ENCODE results near the gene BRCA1. TPM values are rescaled to one million over a fixed set of nuclear protein-coding genes. Genes with fewer than 3 reads are reported as not detected.
A peak's percentile ranks its signal among the peaks of the same experiment; 100 is the strongest.

BRCA1 gene
- total RNA-seq, 1 donor from 2014 or later: 0.85 TPM

DNA sequence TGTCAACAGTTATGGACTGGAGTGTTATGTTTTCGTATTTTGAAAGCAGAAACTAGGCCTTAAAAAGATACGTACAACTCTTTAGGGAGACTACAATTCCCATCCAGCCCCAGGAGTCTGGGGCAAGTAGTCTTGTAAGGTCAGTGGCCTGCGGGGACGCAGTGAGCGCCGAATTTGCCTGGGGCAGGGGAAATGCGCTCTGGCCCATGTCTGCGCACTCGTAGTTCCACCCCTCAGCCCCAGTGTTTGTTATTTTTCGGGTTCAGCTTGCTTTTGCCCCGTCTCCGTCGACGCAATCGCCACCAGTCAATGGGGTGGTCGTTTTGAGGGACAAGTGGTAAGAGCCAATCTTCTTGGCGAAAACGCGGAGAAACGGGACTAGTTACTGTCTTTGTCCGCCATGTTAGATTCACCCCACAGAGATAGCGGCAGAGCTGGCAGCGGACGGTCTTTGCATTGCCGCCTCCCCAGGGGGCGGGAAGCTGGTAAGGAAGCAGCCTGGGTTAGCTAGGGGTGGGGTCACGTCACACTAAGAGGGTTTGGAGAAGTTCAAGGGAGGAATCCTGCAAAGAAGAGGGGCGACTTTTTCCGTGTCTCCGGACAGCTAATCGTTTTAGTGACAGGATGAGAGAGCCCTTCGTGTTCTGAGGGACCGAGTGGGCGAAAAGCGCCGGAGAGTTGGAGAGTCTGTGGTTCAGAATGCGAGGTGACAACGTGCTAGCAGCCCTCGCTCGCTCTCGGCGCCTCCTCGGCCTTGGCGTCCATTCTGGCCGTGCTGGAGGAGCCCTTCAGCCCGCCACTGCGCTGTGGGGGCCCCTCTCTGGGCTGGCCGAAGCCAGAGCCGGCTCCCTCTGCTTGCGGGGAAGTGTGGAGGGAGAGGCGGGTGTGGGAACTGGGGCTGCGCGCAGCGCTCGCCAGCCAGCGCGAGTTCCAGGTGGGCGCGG, 1.1 kb upstream of the BRCA1 start:
- Histone ChIP-seq H3K4me1 (peaks cover 0 to 25% of the 10 kb centered on the region in 2 donors), H3K36me3 (no peaks in the 10 kb centered on the region), H3K9me3 (no peaks in the 10 kb centered on the region), H3K27me3 (no peaks in the 10 kb centered on the region), H3K4me3 (peak overlapping the region; percentile 69 to 76), H3K27ac (peak overlapping the region; percentile 73 to 87)
- intact Hi-C loops (cut with DNase I): loop anchor here (1.0 to 2.0 kb wide), 4 partner anchors 42 to 128 kb away; partner anchors contain the start of genes RND2 and RPL27
- no peak for DNase-seq (ENCODE audit: low spot score in 2 of 2)
- no peak for TF ChIP-seq CTCF (IDR thresholded peaks at IDR 0.05)

DNA sequence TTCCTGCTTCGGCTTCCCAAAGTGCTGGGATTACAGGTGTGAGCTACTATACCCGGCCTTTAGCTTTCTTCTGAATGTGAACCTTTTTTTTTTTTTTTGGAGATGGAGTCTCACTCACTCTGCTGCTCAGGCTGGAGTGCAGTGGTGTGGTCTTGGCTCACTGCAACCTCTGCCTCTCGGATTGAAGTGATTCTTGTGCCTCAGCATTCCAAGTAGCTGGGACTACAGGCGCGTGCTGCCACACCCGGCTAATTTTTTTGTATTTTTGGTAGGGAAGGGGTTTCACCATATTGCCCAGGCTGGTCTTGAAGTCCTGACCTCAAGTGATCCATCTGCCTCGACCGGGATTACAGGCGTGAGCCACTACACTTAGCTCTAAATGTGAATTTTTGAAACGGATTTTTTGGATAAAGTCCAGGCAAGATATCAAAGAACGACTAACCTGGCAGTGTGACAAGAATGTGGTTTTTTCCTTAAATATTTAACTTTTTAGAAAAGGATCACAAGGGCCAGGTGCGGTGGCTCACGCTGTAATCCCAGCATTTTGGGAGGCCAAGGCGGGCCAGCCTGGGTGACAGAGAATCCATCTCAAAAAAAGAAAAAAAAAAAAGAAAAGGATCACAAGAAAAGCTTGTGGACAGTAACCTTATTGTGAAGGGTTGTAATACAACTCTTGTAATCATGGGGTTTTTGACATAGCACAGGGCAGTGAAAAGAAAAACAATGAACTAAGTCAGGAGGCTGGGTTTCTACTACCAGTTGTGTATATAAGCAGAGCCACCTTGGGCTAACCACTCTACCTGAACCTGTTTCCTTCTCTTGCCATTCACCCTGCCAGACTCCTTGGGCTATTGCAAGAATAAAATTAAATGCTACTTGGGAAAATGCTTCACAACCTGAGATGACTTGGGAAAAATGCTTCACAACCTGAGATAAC, 6.2 kb downstream of the BRCA1 start:
- DNase-seq (ENCODE audit: low spot score in 2 of 2): no peak
- Histone ChIP-seq H3K36me3 (no peaks in the 10 kb centered on the region), H3K4me1 (no peaks in the 10 kb centered on the region), H3K9me3 (no peaks in the 10 kb centered on the region), H3K4me3 (no peak overlapping the region), H3K27me3 (no peaks in the 10 kb centered on the region), H3K27ac (no peak overlapping the region)
- no peak for TF ChIP-seq CTCF (IDR thresholded peaks at IDR 0.05)
- intact Hi-C loops (cut with DNase I): no loop called here

DNA sequence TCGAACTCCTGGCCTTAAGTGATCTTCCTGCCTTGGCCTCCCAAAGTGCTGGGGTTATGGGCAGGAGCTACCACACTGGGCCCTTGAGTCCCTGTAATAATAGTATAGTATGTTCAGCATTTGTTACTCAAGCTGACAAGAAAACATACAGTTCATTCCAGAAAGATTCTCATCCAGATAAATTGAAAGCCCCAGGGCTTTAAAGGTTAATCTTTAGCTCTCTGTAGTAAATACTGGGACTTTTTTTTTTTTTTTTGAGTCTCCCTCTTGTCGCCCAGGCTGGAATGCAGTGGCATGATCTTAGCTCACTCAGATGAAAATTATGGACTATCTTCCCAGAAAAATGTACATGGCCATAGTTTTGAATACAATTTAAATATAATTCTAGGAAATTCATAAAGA, 11.0 kb downstream of the BRCA1 start:
- TF ChIP-seq CTCF (IDR thresholded peaks at IDR 0.05): no peak
- H3K9me3 ChIP-seq: no peaks in the 10 kb centered on the region
- no peaks in the 10 kb centered on the region for H3K36me3 ChIP-seq
- no peak for DNase-seq (ENCODE audit: low spot score in 2 of 2)
- intact Hi-C loops (cut with DNase I): no loop called here
- H3K4me1 ChIP-seq: no peaks in the 10 kb centered on the region
- no peak overlapping the region for H3K27ac ChIP-seq
- no peak overlapping the region for H3K4me3 ChIP-seq
- H3K27me3 ChIP-seq: no peaks in the 10 kb centered on the region

DNA sequence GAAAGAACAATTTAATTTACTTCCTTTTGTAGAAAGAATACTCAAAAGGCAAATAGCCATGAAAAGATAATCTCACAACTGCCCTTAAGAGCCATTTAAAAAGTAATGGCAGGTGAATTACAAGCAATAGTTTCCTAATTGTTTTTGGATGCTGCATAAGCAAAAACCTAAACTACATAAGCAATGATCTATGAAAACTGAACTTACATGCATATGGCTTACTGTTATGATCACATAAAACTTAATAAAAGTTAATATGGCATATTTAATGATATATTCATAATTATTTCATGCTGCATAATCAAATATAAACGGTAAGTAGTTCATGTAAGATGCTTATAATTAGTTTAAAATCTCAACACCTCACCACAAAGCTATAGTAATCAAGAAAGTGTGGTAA, 18.6 kb downstream of the BRCA1 start:
- Histone ChIP-seq H3K27ac (no peak overlapping the region), H3K27me3 (no peaks in the 10 kb centered on the region), H3K4me3 (no peak overlapping the region), H3K9me3 (no peaks in the 10 kb centered on the region), H3K4me1 (no peaks in the 10 kb centered on the region), H3K36me3 (no peaks in the 10 kb centered on the region)
- intact Hi-C loops (cut with DNase I): no loop called here
- no peak for TF ChIP-seq CTCF (IDR thresholded peaks at IDR 0.05)
- DNase-seq (ENCODE audit: low spot score in 2 of 2): no peak

DNA sequence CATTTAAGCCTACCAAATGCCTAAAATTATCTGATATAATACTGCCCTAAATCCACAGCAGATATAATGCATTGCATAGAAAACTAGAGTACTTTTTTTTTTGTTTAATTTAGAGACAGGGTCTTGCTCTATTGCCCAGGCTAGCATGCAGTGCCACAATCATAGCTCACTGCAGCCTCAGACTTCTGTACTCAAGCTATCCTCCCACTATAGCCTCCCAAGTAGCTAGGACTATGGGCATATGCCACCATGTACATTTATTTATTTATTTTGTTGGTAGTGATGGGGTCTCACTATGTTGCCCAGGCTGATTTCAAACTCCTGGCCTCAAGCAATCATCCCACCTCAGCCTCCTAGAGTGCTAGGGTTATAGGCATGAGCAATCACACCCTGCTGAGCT, 20.0 kb downstream of the BRCA1 start:
- TF ChIP-seq CTCF (IDR thresholded peaks at IDR 0.05): no peak
- no peak overlapping the region for H3K4me3 ChIP-seq
- H3K27ac ChIP-seq: no peak overlapping the region
- intact Hi-C loops (cut with DNase I): no loop called here
- H3K4me1 ChIP-seq: no peaks in the 10 kb centered on the region
- H3K9me3 ChIP-seq: no peaks in the 10 kb centered on the region
- no peak for DNase-seq (ENCODE audit: low spot score in 2 of 2)
- no peaks in the 10 kb centered on the region for H3K36me3 ChIP-seq
- H3K27me3 ChIP-seq: no peaks in the 10 kb centered on the region
